ENCODE results near the gene BFAR. TPM values are rescaled to one million over a fixed set of nuclear protein-coding genes. Genes with fewer than 3 reads are reported as not detected.
"Not testable (repeated sequence)": the region's sequence is repeated elsewhere in the genome, so short reads cannot be mapped to it uniquely, and the experiment has no call there.

Gene BFAR
- total RNA-seq, 4 donors from 2014 or later: 58.6 to 77.2 (median 65.6) TPM

- DNase-seq: peak in 2 of 3 donors; percentile 84 to 86
- H3K36me3 ChIP-seq: peaks cover 0 to 39% (median 0%) of the 10 kb centered on the region in 3 donors
- H3K4me1 ChIP-seq: peaks cover 0 to 21% (median 1%) of the 10 kb centered on the region in 4 donors
- no peaks in the 10 kb centered on the region for H3K9me3 ChIP-seq
- no peaks in the 10 kb centered on the region for H3K27me3 ChIP-seq
- no peak overlapping the region for H3K4me3 ChIP-seq
- TF ChIP-seq CTCF (IDR thresholded peaks at IDR 0.05) (peak in 3 of 6 experiments; percentile 54 to 66 (median 57)), POLR2A (IDR thresholded peaks at IDR 0.05) (peak in 1 of 2 donors; percentile 44)
- peak overlapping the region in 3 of 4 donors; percentile 19 to 69 (median 48) for H3K27ac ChIP-seq
Observed at GRCh38 chr16:14669776-14670175, 37.0 kb downstream of the BFAR start.

- Histone ChIP-seq H3K27ac (peak overlapping the region in 3 of 4 donors; percentile 28 to 55 (median 47)), H3K4me1 (peaks cover 0 to 18% (median 1%) of the 10 kb centered on the region in 4 donors), H3K9me3 (no peaks in the 10 kb centered on the region), H3K4me3 (no peak overlapping the region), H3K27me3 (no peaks in the 10 kb centered on the region), H3K36me3 (peaks cover 0 to 13% (median 0%) of the 10 kb centered on the region in 3 donors)
- no peak for TF ChIP-seq CTCF (IDR thresholded peaks at IDR 0.05)
- DNase-seq: peak in 2 of 3 donors; percentile 54 to 65
Observed at GRCh38 chr16:14672403-14672971, 39.7 kb downstream of the BFAR start.

- H3K27ac ChIP-seq: no peak overlapping the region
- H3K4me1 ChIP-seq: peaks cover 0 to 2% (median 0%) of the 10 kb centered on the region in 4 donors
- no peak for DNase-seq
- H3K4me3 ChIP-seq: no peak overlapping the region
- no peaks in the 10 kb centered on the region for H3K36me3 ChIP-seq
- H3K9me3 ChIP-seq: no peaks in the 10 kb centered on the region
- TF ChIP-seq POLR2A (IDR thresholded peaks at IDR 0.05) (no peak), CTCF (IDR thresholded peaks at IDR 0.05) (no peak)
- H3K27me3 ChIP-seq: no peaks in the 10 kb centered on the region
Observed at GRCh38 chr16:14676633-14677032, 43.9 kb downstream of the BFAR start.

- Histone ChIP-seq H3K27me3 (no peaks in the 10 kb centered on the region), H3K4me3 (no peak overlapping the region)
Observed at GRCh38 chr16:14677627-14678026, 44.9 kb downstream of the BFAR start.

GRCh38 chr16:14678748-14679497 is 46.2 kb downstream of the BFAR start:
- no peaks in the 10 kb centered on the region for H3K9me3 ChIP-seq

More at GRCh38 chr16:14677627-14678026, 44.9 kb downstream of the BFAR start:
- Histone ChIP-seq H3K9me3 (no peaks in the 10 kb centered on the region), H3K36me3 (no peaks in the 10 kb centered on the region), H3K27ac (no peak overlapping the region), H3K4me1 (no peaks in the 10 kb centered on the region)
- DNase-seq: no peak
- no peak for TF ChIP-seq POLR2A (IDR thresholded peaks at IDR 0.05)
- TF ChIP-seq CTCF (IDR thresholded peaks at IDR 0.05): no peak

GRCh38 chr16:14680396-14680795 is 47.6 kb downstream of the BFAR start:
- DNase-seq, H3K4me1 ChIP-seq, H3K27ac ChIP-seq, H3K36me3 ChIP-seq, H3K27me3 ChIP-seq, H3K4me3 ChIP-seq, H3K9me3 ChIP-seq: not testable (repeated sequence)

More at GRCh38 chr16:14678748-14679497, 46.2 kb downstream of the BFAR start:
- no peaks in the 10 kb centered on the region for H3K27me3 ChIP-seq
- H3K27ac ChIP-seq: no peak overlapping the region
- DNase-seq: no peak
- H3K4me1 ChIP-seq: no peaks in the 10 kb centered on the region
- no peaks in the 10 kb centered on the region for H3K36me3 ChIP-seq
- H3K4me3 ChIP-seq: no peak overlapping the region
- no peak for TF ChIP-seq CTCF (IDR thresholded peaks at IDR 0.05)
- TF ChIP-seq POLR2A (IDR thresholded peaks at IDR 0.05): no peak

All from Peyer's patch (tissue), 4 donors.